H1 (cell line): ENCODE measurements around the gene IRF7.

ENCODE experiments used
- EP300 ChIP-seq, 2 experiments: IDR thresholded peaks; 1 replicate in 1 of 2; 2 replicates in 1 of 2; pipeline ENCODE4 v1.6.1; 2011 to 2012; ENCODE audit warnings: low read depth in 2 of 2, low read length in 2 of 2, mild to moderate bottlenecking in 2 of 2, borderline replicate concordance in 1 of 2, inconsistent platforms in 1 of 2, moderate library complexity in 1 of 2
- YY1 ChIP-seq: IDR thresholded peaks from 2 replicates; pipeline ENCODE4 v1.6.1; 2011; ENCODE audit warnings: low read depth, mild to moderate bottlenecking, low read length
- TF ChIP-seq, protein P1 (sequence below), 3 experiments: IDR thresholded peaks; 1 replicate in 2 of 3; 2 replicates in 1 of 3; pipeline versions ENCODE4 v1.5.1 to v1.6.1; 2011; ENCODE audit warnings: low read length in 3 of 3, mild to moderate bottlenecking in 3 of 3, inconsistent platforms in 2 of 3, low read depth in 1 of 3, moderate library complexity in 1 of 3; ENCODE audit not compliant: insufficient read depth in 1 of 3; ENCODE audit errors: control extremely low read depth in 1 of 3

DNA sequence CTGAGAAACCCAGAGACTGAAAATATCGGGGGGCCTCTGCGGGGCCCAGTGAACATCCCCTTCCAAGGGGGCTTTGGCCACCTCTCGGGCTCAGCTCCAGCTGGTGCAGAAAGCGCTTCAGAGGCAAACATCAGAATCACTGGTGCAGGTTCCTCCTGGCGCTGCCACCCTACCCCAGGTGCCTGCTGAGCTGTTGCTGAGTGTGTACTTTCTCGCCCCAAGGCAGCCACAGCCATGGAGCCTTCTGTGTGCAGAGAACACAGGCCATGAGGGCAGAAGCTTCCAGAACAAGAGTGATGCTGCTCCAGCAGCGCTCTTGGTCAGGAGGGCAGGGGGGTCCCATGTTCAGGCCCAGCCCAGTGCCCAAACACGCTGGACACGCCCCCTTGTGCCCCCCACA lies 27.6 kb upstream of the IRF7 start:
- TF ChIP-seq YY1 (no peak), EP300 (IDR thresholded peaks at IDR 0.05; ENCODE audit: borderline replicate concordance in 1 of 2, low read depth in 2 of 2, low read length in 2 of 2) (no peak)
- TF ChIP-seq, protein P1, sequence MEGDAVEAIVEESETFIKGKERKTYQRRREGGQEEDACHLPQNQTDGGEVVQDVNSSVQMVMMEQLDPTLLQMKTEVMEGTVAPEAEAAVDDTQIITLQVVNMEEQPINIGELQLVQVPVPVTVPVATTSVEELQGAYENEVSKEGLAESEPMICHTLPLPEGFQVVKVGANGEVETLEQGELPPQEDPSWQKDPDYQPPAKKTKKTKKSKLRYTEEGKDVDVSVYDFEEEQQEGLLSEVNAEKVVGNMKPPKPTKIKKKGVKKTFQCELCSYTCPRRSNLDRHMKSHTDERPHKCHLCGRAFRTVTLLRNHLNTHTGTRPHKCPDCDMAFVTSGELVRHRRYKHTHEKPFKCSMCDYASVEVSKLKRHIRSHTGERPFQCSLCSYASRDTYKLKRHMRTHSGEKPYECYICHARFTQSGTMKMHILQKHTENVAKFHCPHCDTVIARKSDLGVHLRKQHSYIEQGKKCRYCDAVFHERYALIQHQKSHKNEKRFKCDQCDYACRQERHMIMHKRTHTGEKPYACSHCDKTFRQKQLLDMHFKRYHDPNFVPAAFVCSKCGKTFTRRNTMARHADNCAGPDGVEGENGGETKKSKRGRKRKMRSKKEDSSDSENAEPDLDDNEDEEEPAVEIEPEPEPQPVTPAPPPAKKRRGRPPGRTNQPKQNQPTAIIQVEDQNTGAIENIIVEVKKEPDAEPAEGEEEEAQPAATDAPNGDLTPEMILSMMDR (IDR thresholded peaks at IDR 0.05; ENCODE audit: control extremely low read depth in 1 of 3, insufficient read depth in 1 of 3, low read depth in 1 of 3, low read length in 3 of 3): no peak
